BLaER1 treated with 17β-estradiol and CSF1 and Interleukin-3, amounts not matched to agents 10 nM and 100 nM (cell line): Measurements from ENCODE around the gene ANAPC10.

Source experiments
- H3K27ac ChIP-seq, 11 experiments: shearing (Covaris generic); formaldehyde crosslinking; 2 replicates each; pipeline ENCODE4 v1.8.1; 2022
- H3K27me3 ChIP-seq, 11 experiments: shearing (Covaris generic); formaldehyde crosslinking; 2 replicates each; pipeline ENCODE4 v1.8.1; 2022
- H3K36me3 ChIP-seq, 11 experiments: shearing (Covaris generic); formaldehyde crosslinking; 2 replicates each; pipeline ENCODE4 v1.8.1; 2022
- H3K4me1 ChIP-seq, 10 experiments: shearing (Covaris generic); formaldehyde crosslinking; 2 replicates each; pipeline ENCODE4 v1.8.1; 2022
- H3K4me2 ChIP-seq, 11 experiments: shearing (Covaris generic); formaldehyde crosslinking; 2 replicates each; pipeline ENCODE4 v1.8.1; 2022
- H3K4me3 ChIP-seq, 10 experiments: shearing (Covaris generic); formaldehyde crosslinking; 2 replicates each; pipeline ENCODE4 v1.8.1; 2022
- H3K9ac ChIP-seq, 11 experiments: shearing (Covaris generic); formaldehyde crosslinking; 2 replicates each; pipeline ENCODE4 v1.8.1; 2022
- H3K9me3 ChIP-seq, 11 experiments: shearing (Covaris generic); formaldehyde crosslinking; replicated peaks in 1 of 11; 2 replicates each; pipeline ENCODE4 v1.8.1; 2022
- H4K20me1 ChIP-seq, 11 experiments: shearing (Covaris generic); formaldehyde crosslinking; 2 replicates each; pipeline ENCODE4 v1.8.1; 2022
- Cebpa-rat ChIP-seq, 11 experiments: shearing (Covaris generic); IDR thresholded peaks; 2 replicates each; pipeline ENCODE4 v1.8.1; 2022

Gene ANAPC10

DNA sequence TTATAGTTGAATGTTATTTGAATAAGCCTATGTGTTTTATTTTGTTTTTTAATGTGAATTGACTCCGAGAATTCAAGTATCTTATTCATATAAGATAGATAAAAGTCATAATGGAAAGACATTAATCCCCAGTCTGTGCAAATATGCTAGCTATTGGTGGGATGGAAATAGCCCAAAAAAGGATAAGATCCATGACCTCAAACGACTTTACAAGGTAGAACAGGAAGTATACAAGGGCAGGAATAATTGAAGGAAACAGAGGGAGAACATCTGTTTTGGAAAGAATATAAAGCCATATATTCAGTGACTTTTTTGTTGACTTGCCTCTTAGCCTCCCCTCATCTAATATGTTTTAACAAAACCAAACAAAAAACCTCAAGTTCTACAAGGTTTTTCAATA, 9.1 kb upstream of the ANAPC10 start:
- H3K36me3 ChIP-seq, result peaks cover 72 to 99% (median 81%) of the 10 kb centered on the region in 11 experiments
- TF ChIP-seq Cebpa-rat (IDR thresholded peaks at IDR 0.05), result no peak
- peaks cover 8 to 96% (median 58%) of the 10 kb centered on the region in 11 experiments; a peak in 20 of 22 replicates for H4K20me1 ChIP-seq
- H3K4me2 ChIP-seq, result no peak overlapping the region
- H3K9me3 ChIP-seq, result no peaks in the 10 kb centered on the region
- no peak overlapping the region for H3K9ac ChIP-seq
- no peak overlapping the region for H3K27ac ChIP-seq
- H3K27me3 ChIP-seq, result no peaks in the 10 kb centered on the region
- H3K4me1 ChIP-seq, result peaks cover 13 to 34% (median 16%) of the 10 kb centered on the region in 10 experiments
- H3K4me3 ChIP-seq, result no peak overlapping the region

DNA sequence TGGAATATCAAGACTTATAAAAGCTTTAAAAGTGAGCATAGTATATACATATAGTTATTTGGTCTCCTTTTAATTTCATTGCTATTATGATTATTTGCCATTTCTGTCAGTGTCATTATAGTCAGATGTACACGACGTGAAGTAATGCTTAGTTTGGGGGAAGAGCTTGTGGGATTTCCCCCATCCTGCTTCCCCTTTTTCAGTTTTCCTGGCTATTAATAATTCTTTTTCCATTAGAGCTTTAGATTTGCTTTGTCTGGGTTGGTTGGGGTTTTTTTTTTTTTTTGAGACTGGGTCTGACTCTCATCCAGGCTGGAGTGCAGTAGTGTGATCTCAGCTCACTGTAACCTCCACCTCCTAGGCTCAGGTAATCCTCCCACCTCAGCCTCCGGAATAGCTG, 5.5 kb upstream of the ANAPC10 start:
- peak overlapping the region; percentile 31 to 92 (median 81); a peak in 18 of 22 replicates for H3K4me2 ChIP-seq
- H3K27me3 ChIP-seq, result no peaks in the 10 kb centered on the region
- peaks cover 36 to 85% (median 65%) of the 10 kb centered on the region in 11 experiments for H3K36me3 ChIP-seq
- peak overlapping the region in 5 of 11 experiments; percentile 6 to 71 (median 52); a peak in 6 of 22 replicates for H3K27ac ChIP-seq
- H3K9me3 ChIP-seq, result no peaks in the 10 kb centered on the region
- peak overlapping the region in 4 of 11 experiments; percentile 20 to 62 (median 44); a peak in 5 of 22 replicates for H3K9ac ChIP-seq
- peaks cover 8 to 95% (median 74%) of the 10 kb centered on the region in 11 experiments; a peak in 20 of 22 replicates for H4K20me1 ChIP-seq
- peaks cover 30 to 64% (median 42%) of the 10 kb centered on the region in 10 experiments for H3K4me1 ChIP-seq
- H3K4me3 ChIP-seq, result 0 out of 20 replicates have a peak overlapping the region, but pooled peaks of 1 of the 10 experiments have one; percentile 23
- no peak for TF ChIP-seq Cebpa-rat (IDR thresholded peaks at IDR 0.05)

DNA sequence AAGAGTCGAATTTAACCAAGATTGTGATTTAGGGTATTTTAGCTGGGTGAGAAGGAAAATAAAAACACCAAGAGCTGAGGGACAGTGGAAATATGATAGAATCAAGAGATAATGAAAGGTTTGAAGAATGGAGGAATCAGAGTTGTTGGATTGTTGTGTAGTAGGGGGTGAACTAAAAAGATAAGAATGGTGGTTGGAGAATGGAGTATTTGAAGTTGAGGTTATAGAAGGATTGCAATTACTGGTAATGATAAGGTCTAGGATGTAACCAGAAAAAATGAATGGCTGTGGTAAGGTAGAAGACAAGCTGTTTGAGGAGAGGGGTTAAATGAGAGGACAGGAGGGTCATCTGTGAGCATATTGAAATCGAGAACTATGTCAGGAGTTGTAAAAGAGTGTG, 4.6 kb upstream of the ANAPC10 start:
- Histone ChIP-seq H3K4me3 (no peak overlapping the region), H3K36me3 (peaks cover 28 to 77% (median 56%) of the 10 kb centered on the region in 11 experiments; a peak in 21 of 22 replicates), H4K20me1 (peaks cover 8 to 86% (median 66%) of the 10 kb centered on the region in 11 experiments; a peak in 20 of 22 replicates), H3K4me1 (peaks cover 30 to 58% (median 42%) of the 10 kb centered on the region in 10 experiments), H3K27me3 (no peaks in the 10 kb centered on the region), H3K9me3 (no peaks in the 10 kb centered on the region), H3K27ac (peak overlapping the region in 4 of 11 experiments; percentile 3 to 71 (median 56); a peak in 6 of 22 replicates), H3K4me2 (peak overlapping the region; percentile 68 to 92 (median 83)), H3K9ac (0 out of 22 replicates have a peak overlapping the region, but pooled peaks of 1 of the 11 experiments have one; percentile 23)
- no peak for TF ChIP-seq Cebpa-rat (IDR thresholded peaks at IDR 0.05)

DNA sequence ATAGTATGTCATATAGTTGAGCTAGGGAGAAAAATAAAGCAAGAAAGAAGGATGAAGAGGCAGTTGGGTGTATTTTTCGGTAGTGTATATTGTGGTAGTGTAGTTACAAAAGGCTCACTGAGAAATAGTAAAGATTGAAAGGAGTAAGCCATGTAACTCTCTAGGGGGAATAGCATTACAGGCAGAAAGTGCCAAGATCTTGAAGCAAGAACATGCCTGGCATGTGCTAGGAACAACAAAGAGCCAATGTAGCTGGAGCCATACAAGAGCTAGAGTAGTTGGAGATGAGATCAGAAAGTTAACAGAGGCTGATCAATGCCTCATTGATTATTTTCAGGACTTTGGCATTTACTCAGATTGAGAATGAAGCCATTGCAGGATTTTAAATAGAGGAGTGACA, 3.1 kb upstream of the ANAPC10 start:
- no peak overlapping the region for H3K9ac ChIP-seq
- no peaks in the 10 kb centered on the region for H3K9me3 ChIP-seq
- no peak overlapping the region for H3K4me3 ChIP-seq
- peaks cover 13 to 65% (median 41%) of the 10 kb centered on the region in 11 experiments; a peak in 20 of 22 replicates for H3K36me3 ChIP-seq
- H3K27me3 ChIP-seq, result no peaks in the 10 kb centered on the region
- H3K4me1 ChIP-seq, result peaks cover 38 to 66% (median 54%) of the 10 kb centered on the region in 10 experiments
- H3K27ac ChIP-seq, result no peak overlapping the region
- peaks cover 7 to 78% (median 51%) of the 10 kb centered on the region in 11 experiments; a peak in 20 of 22 replicates for H4K20me1 ChIP-seq
- no peak for TF ChIP-seq Cebpa-rat (IDR thresholded peaks at IDR 0.05)
- H3K4me2 ChIP-seq, result peak overlapping the region; percentile 68 to 92 (median 83); a peak in 21 of 22 replicates

DNA sequence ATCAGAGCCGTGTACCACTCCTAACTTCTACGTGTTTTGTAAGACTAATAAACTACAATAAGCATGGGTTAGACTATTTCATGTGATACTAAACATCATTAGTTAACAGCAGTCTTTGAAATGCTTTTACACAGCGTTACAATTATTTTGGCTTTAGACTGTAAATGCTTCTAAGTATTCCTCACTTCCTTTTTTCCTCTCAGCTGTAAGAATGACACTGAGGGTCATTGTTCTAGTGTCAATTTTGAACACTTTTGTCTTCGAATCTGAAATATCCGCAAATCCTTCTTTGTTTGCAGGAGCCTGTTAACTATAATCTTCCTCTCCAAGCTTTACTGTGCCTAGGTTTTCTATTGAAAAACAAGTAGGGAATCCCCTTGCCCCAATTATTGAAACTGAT, 1.7 kb upstream of the ANAPC10 start:
- H3K27ac ChIP-seq, result peak overlapping the region; percentile 91 to 99 (median 95); a peak in 21 of 22 replicates
- peak overlapping the region; percentile 69 to 96 (median 88) for H3K4me3 ChIP-seq
- peak overlapping the region; percentile 90 to 99 (median 93) for H3K9ac ChIP-seq
- H3K27me3 ChIP-seq, result no peaks in the 10 kb centered on the region
- peaks cover 7 to 63% (median 47%) of the 10 kb centered on the region in 11 experiments; a peak in 20 of 22 replicates for H4K20me1 ChIP-seq
- H3K4me1 ChIP-seq, result peaks cover 38 to 70% (median 56%) of the 10 kb centered on the region in 10 experiments
- peaks cover under 1 to 8% (median 5%) of the 10 kb centered on the region in 11 experiments; a peak in 16 of 22 replicates for H3K9me3 ChIP-seq
- no peak for TF ChIP-seq Cebpa-rat (IDR thresholded peaks at IDR 0.05)
- peaks cover 14 to 65% (median 42%) of the 10 kb centered on the region in 11 experiments for H3K36me3 ChIP-seq
- peak overlapping the region; percentile 68 to 95 (median 85) for H3K4me2 ChIP-seq

DNA sequence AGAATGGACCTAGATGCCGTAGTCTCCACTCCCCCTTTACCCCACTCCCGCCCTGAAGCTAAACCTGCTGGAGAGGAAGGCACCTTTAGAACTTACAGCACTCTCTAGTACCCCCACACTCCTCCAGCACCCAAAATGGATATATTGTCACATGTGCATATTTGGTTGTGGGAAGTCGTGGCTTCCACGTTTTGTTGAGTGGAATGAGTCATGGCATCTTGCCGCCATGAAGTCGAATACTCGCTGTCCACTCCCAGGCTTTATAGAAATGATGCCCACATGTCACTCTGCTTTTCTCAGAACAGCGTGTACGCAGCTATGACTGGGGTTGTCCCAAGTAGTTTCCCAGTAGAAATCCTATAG, 660 bp upstream of the ANAPC10 start:
- H3K36me3 ChIP-seq, result peaks cover 23 to 65% (median 44%) of the 10 kb centered on the region in 11 experiments

DNA sequence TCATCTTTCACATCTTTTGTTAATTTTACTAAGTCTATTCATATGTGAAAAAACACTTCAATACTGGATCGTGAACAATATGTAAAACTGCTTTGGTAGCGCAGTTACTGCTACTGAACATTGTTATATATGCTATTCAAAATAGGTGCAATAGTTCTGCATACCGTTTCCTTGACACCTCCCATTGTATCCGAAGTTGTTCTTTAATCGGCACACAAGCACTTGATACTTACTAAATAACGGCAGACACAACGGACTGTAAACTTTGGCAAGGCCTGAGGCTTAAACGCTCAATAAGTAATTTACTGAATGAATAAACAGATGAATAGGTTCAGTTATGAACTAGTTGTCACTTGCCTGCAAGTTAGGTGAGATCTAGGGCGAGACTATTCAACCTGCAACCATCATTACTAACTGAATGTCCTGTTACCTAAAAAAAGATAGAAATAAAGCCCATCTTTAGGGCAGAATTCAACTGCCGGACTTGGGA, 620 bp downstream of the ANAPC10 start:
- Histone ChIP-seq H3K9me3 (peaks cover 14 to 25% (median 19%) of the 10 kb centered on the region in 11 experiments), H3K4me3 (peak overlapping the region; percentile 69 to 96 (median 88)), H4K20me1 (peaks cover 0 to 41% (median 27%) of the 10 kb centered on the region in 11 experiments; a peak in 17 of 22 replicates), H3K9ac (peak overlapping the region; percentile 90 to 99 (median 93)), H3K36me3 (peaks cover 35 to 66% (median 51%) of the 10 kb centered on the region in 11 experiments), H3K27ac (peak overlapping the region; percentile 91 to 99 (median 95)), H3K27me3 (no peaks in the 10 kb centered on the region), H3K4me1 (peaks cover 28 to 50% (median 41%) of the 10 kb centered on the region in 10 experiments), H3K4me2 (peak overlapping the region; percentile 79 to 97 (median 89))
- no peak for TF ChIP-seq Cebpa-rat (IDR thresholded peaks at IDR 0.05)

More for the DNA sequence above, 660 bp upstream of the ANAPC10 start:
- H3K27ac ChIP-seq, result peak overlapping the region; percentile 91 to 99 (median 95)
- H3K4me3 ChIP-seq, result peak overlapping the region; percentile 69 to 96 (median 88)
- H3K27me3 ChIP-seq, result no peaks in the 10 kb centered on the region
- H3K9me3 ChIP-seq, result peaks cover 11 to 18% (median 15%) of the 10 kb centered on the region in 11 experiments
- TF ChIP-seq Cebpa-rat (IDR thresholded peaks at IDR 0.05), result no peak
- peak overlapping the region; percentile 68 to 95 (median 85) for H3K4me2 ChIP-seq
- peaks cover 37 to 63% (median 54%) of the 10 kb centered on the region in 10 experiments for H3K4me1 ChIP-seq
- peaks cover 2 to 53% (median 40%) of the 10 kb centered on the region in 11 experiments; a peak in 20 of 22 replicates for H4K20me1 ChIP-seq
- H3K9ac ChIP-seq, result peak overlapping the region; percentile 90 to 99 (median 93)

DNA sequence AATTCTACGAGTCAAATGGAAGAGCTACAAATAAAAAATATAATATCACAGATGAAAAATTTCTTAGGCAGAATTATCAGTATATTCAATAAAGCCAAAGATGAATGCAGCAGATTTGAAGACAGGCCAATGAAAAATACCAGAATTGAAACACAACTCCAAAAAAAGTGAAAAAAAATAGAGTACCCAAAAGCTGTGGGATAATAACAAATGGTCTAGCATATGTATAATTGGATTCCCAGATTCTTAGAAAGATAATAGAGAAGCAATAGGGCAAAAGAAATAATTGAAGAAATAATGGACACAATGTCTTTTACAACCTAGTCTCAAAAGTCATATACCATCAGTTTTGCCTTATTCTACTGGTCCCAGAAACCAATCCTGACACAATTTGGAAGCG, 4.4 kb downstream of the ANAPC10 start:
- H3K27me3 ChIP-seq, result no peaks in the 10 kb centered on the region
- no peak overlapping the region for H3K4me3 ChIP-seq
- no peak overlapping the region for H3K27ac ChIP-seq
- H3K4me1 ChIP-seq, result peaks cover 10 to 37% (median 16%) of the 10 kb centered on the region in 10 experiments
- H3K36me3 ChIP-seq, result peaks cover 63 to 79% (median 74%) of the 10 kb centered on the region in 11 experiments
- H3K4me2 ChIP-seq, result no peak overlapping the region
- no peak for TF ChIP-seq Cebpa-rat (IDR thresholded peaks at IDR 0.05)
- H3K9ac ChIP-seq, result no peak overlapping the region
- peaks cover 14 to 25% (median 19%) of the 10 kb centered on the region in 11 experiments for H3K9me3 ChIP-seq
- H4K20me1 ChIP-seq, result peaks cover 0 to 17% (median 0%) of the 10 kb centered on the region in 11 experiments; a peak in 3 of 22 replicates

DNA sequence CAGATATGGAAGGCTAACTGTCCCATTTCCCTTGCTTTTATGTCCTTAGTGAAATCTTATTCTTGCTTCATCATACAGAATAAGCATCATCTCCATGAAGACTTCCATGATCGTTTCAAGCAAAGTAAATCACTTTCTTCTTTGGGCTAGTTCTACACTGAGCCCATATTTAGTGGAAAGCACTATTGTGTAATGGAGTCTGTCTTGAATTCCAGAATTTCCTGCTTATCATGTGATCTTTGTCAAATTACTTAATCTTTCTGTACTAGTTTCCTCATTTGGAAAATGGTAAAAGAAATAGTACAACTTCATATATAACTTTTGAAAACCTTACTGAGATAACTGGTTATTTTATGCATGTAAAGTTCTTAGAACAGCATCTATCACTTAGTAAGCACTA, 7.6 kb downstream of the ANAPC10 start:
- Histone ChIP-seq H3K27me3 (no peaks in the 10 kb centered on the region), H4K20me1 (peaks cover 0 to 20% (median 0%) of the 10 kb centered on the region in 11 experiments; a peak in 5 of 22 replicates), H3K36me3 (peaks cover 84 to 100% (median 98%) of the 10 kb centered on the region in 11 experiments), H3K4me3 (no peak overlapping the region), H3K9ac (no peak overlapping the region), H3K4me2 (peak overlapping the region in 2 of 11 experiments; percentile 39 to 58; a peak in 2 of 22 replicates), H3K27ac (peak overlapping the region in 2 of 11 experiments; percentile 30 to 35; a peak in 3 of 22 replicates), H3K9me3 (peaks cover 14 to 25% (median 19%) of the 10 kb centered on the region in 11 experiments), H3K4me1 (peaks cover 9 to 35% (median 13%) of the 10 kb centered on the region in 10 experiments; a peak in 19 of 20 replicates)
- TF ChIP-seq Cebpa-rat (IDR thresholded peaks at IDR 0.05), result no peak
